ENCODE results near the gene DNAJC18.
A peak's percentile ranks its signal among the peaks of the same experiment; 100 is the strongest.

DNAJC18 gene

GRCh38 chr5:139383275-139383992 lies 55.9 kb downstream of the DNAJC18 start, which contains the start of gene SLC23A1:
Gene SLC23A1 (minus strand): TSS chr5:139383297. CDS start chr5:139383253, 44 bp downstream.
- Histone ChIP-seq H3K27ac (ENCODE audit: low read depth, low read length) (no peak within 1 kb of the TSS), H3K27me3 (ENCODE audit: control insufficient read depth in 1 of 2, insufficient read depth in 2 of 2, low read length in 2 of 2) (no peaks in the 10 kb centered on the region), H3K36me3 (ENCODE audit: control insufficient read depth in 1 of 2, insufficient read depth in 2 of 2, low read length in 2 of 2) (no peaks in the 10 kb centered on the region), H3K4me3 (ENCODE audit: low read depth in 1 of 2, low read length in 2 of 2) (peak within 1 kb of the TSS; percentile 5 to 70), H3K9me3 (ENCODE audit: control insufficient read depth in 1 of 2, low read length in 2 of 2) (no peaks in the 10 kb centered on the region), H3K9ac (ENCODE audit: low read depth in 1 of 2, low read length in 2 of 2) (peak within 1 kb of the TSS in 1 of 2 donors; percentile 48), H3K4me1 (ENCODE audit: control insufficient read depth in 1 of 2, insufficient read depth in 2 of 2, low read length in 2 of 2) (peaks cover 62 to 65% of the 10 kb centered on the region in 2 donors)

- Histone ChIP-seq H3K4me3 (ENCODE audit: low read depth in 1 of 2, low read length in 2 of 2) (peak overlapping the region in 1 of 2 donors; percentile 36), H3K4me1 (ENCODE audit: control insufficient read depth in 1 of 2, insufficient read depth in 2 of 2, low read length in 2 of 2) (peaks cover 57 to 62% of the 10 kb centered on the region in 2 donors), H3K36me3 (ENCODE audit: control insufficient read depth in 1 of 2, insufficient read depth in 2 of 2, low read length in 2 of 2) (peaks cover 0 to 3% of the 10 kb centered on the region in 2 donors), H3K9me3 (ENCODE audit: control insufficient read depth in 1 of 2, low read length in 2 of 2) (no peaks in the 10 kb centered on the region), H3K27ac (ENCODE audit: low read depth, low read length) (no peak overlapping the region), H3K9ac (ENCODE audit: low read depth in 1 of 2, low read length in 2 of 2) (peak overlapping the region in 1 of 2 donors; percentile 10), H3K27me3 (ENCODE audit: control insufficient read depth in 1 of 2, insufficient read depth in 2 of 2, low read length in 2 of 2) (no peaks in the 10 kb centered on the region)
Observed at GRCh38 chr5:139382807-139383206, 56.5 kb downstream of the DNAJC18 start.

GRCh38 chr5:139381837-139382761 lies 57.2 kb downstream of the DNAJC18 start:
- Histone ChIP-seq H3K4me3 (ENCODE audit: low read depth in 1 of 2, low read length in 2 of 2) (peak overlapping the region; percentile 5 to 36), H3K27ac (ENCODE audit: low read depth, low read length) (no peak overlapping the region), H3K9ac (ENCODE audit: low read depth in 1 of 2, low read length in 2 of 2) (peak overlapping the region in 1 of 2 donors; percentile 10), H3K4me1 (ENCODE audit: control insufficient read depth in 1 of 2, insufficient read depth in 2 of 2, low read length in 2 of 2) (peaks cover 51 to 57% of the 10 kb centered on the region in 2 donors), H3K36me3 (ENCODE audit: control insufficient read depth in 1 of 2, insufficient read depth in 2 of 2, low read length in 2 of 2) (peaks cover 0 to 7% of the 10 kb centered on the region in 2 donors), H3K9me3 (ENCODE audit: control insufficient read depth in 1 of 2, low read length in 2 of 2) (no peaks in the 10 kb centered on the region), H3K27me3 (ENCODE audit: control insufficient read depth in 1 of 2, insufficient read depth in 2 of 2, low read length in 2 of 2) (no peaks in the 10 kb centered on the region)

GRCh38 chr5:139379626-139380449 lies 59.5 kb downstream of the DNAJC18 start:
- Histone ChIP-seq H3K27me3 (ENCODE audit: control insufficient read depth in 1 of 2, insufficient read depth in 2 of 2, low read length in 2 of 2) (no peaks in the 10 kb centered on the region), H3K36me3 (ENCODE audit: control insufficient read depth in 1 of 2, insufficient read depth in 2 of 2, low read length in 2 of 2) (peaks cover 0 to 11% of the 10 kb centered on the region in 2 donors), H3K27ac (ENCODE audit: low read depth, low read length) (no peak overlapping the region), H3K4me3 (ENCODE audit: low read depth in 1 of 2, low read length in 2 of 2) (peak overlapping the region in 1 of 2 donors; percentile 21), H3K9ac (ENCODE audit: low read depth in 1 of 2, low read length in 2 of 2) (no peak overlapping the region), H3K4me1 (ENCODE audit: control insufficient read depth in 1 of 2, insufficient read depth in 2 of 2, low read length in 2 of 2) (peaks cover 43 to 46% of the 10 kb centered on the region in 2 donors), H3K9me3 (ENCODE audit: control insufficient read depth in 1 of 2, low read length in 2 of 2) (no peaks in the 10 kb centered on the region)

- Histone ChIP-seq H3K9ac (ENCODE audit: low read depth in 1 of 2, low read length in 2 of 2) (no peak overlapping the region), H3K27me3 (ENCODE audit: control insufficient read depth in 1 of 2, insufficient read depth in 2 of 2, low read length in 2 of 2) (no peaks in the 10 kb centered on the region), H3K4me1 (ENCODE audit: control insufficient read depth in 1 of 2, insufficient read depth in 2 of 2, low read length in 2 of 2) (peaks cover 36 to 38% of the 10 kb centered on the region in 2 donors), H3K27ac (ENCODE audit: low read depth, low read length) (no peak overlapping the region), H3K9me3 (ENCODE audit: control insufficient read depth in 1 of 2, low read length in 2 of 2) (no peaks in the 10 kb centered on the region), H3K4me3 (ENCODE audit: low read depth in 1 of 2, low read length in 2 of 2) (peak overlapping the region in 1 of 2 donors; percentile 21), H3K36me3 (ENCODE audit: control insufficient read depth in 1 of 2, insufficient read depth in 2 of 2, low read length in 2 of 2) (peaks cover 0 to 13% of the 10 kb centered on the region in 2 donors)
Observed at GRCh38 chr5:139378941-139379361, 60.4 kb downstream of the DNAJC18 start.

- peaks cover 36% of the 10 kb centered on the region in 2 donors for H3K4me1 ChIP-seq (ENCODE audit: control insufficient read depth in 1 of 2, insufficient read depth in 2 of 2, low read length in 2 of 2)
- H3K4me3 ChIP-seq (ENCODE audit: low read depth in 1 of 2, low read length in 2 of 2): no peak overlapping the region
- H3K9ac ChIP-seq (ENCODE audit: low read depth in 1 of 2, low read length in 2 of 2): no peak overlapping the region
- H3K27ac ChIP-seq (ENCODE audit: low read depth, low read length): no peak overlapping the region
- no peaks in the 10 kb centered on the region for H3K27me3 ChIP-seq (ENCODE audit: control insufficient read depth in 1 of 2, insufficient read depth in 2 of 2, low read length in 2 of 2)
- H3K36me3 ChIP-seq (ENCODE audit: control insufficient read depth in 1 of 2, insufficient read depth in 2 of 2, low read length in 2 of 2): peaks cover 0 to 13% of the 10 kb centered on the region in 2 donors
- no peaks in the 10 kb centered on the region for H3K9me3 ChIP-seq (ENCODE audit: control insufficient read depth in 1 of 2, low read length in 2 of 2)
Observed at GRCh38 chr5:139378101-139378825, 61.1 kb downstream of the DNAJC18 start.

GRCh38 chr5:139377226-139377625 lies 62.1 kb downstream of the DNAJC18 start:
- Histone ChIP-seq H3K9ac (ENCODE audit: low read depth in 1 of 2, low read length in 2 of 2) (no peak overlapping the region), H3K27ac (ENCODE audit: low read depth, low read length) (no peak overlapping the region), H3K36me3 (ENCODE audit: control insufficient read depth in 1 of 2, insufficient read depth in 2 of 2, low read length in 2 of 2) (peaks cover 0 to 13% of the 10 kb centered on the region in 2 donors), H3K4me1 (ENCODE audit: control insufficient read depth in 1 of 2, insufficient read depth in 2 of 2, low read length in 2 of 2) (peaks cover 30 to 31% of the 10 kb centered on the region in 2 donors), H3K27me3 (ENCODE audit: control insufficient read depth in 1 of 2, insufficient read depth in 2 of 2, low read length in 2 of 2) (no peaks in the 10 kb centered on the region), H3K4me3 (ENCODE audit: low read depth in 1 of 2, low read length in 2 of 2) (no peak overlapping the region), H3K9me3 (ENCODE audit: control insufficient read depth in 1 of 2, low read length in 2 of 2) (no peaks in the 10 kb centered on the region)

GRCh38 chr5:139376364-139376763 lies 63.0 kb downstream of the DNAJC18 start:
- no peaks in the 10 kb centered on the region for H3K27me3 ChIP-seq (ENCODE audit: control insufficient read depth in 1 of 2, insufficient read depth in 2 of 2, low read length in 2 of 2)
- no peak overlapping the region for H3K27ac ChIP-seq (ENCODE audit: low read depth, low read length)
- no peak overlapping the region for H3K4me3 ChIP-seq (ENCODE audit: low read depth in 1 of 2, low read length in 2 of 2)
- H3K4me1 ChIP-seq (ENCODE audit: control insufficient read depth in 1 of 2, insufficient read depth in 2 of 2, low read length in 2 of 2): peaks cover 25 to 27% of the 10 kb centered on the region in 2 donors
- peaks cover 0 to 22% of the 10 kb centered on the region in 2 donors for H3K36me3 ChIP-seq (ENCODE audit: control insufficient read depth in 1 of 2, insufficient read depth in 2 of 2, low read length in 2 of 2)
- H3K9ac ChIP-seq (ENCODE audit: low read depth in 1 of 2, low read length in 2 of 2): no peak overlapping the region
- no peaks in the 10 kb centered on the region for H3K9me3 ChIP-seq (ENCODE audit: control insufficient read depth in 1 of 2, low read length in 2 of 2)

GRCh38 chr5:139374909-139375308 lies 64.4 kb downstream of the DNAJC18 start:
- no peaks in the 10 kb centered on the region for H3K27me3 ChIP-seq (ENCODE audit: control insufficient read depth in 1 of 2, insufficient read depth in 2 of 2, low read length in 2 of 2)
- H3K9me3 ChIP-seq (ENCODE audit: control insufficient read depth in 1 of 2, low read length in 2 of 2): no peaks in the 10 kb centered on the region
- peaks cover 23 to 27% of the 10 kb centered on the region in 2 donors for H3K4me1 ChIP-seq (ENCODE audit: control insufficient read depth in 1 of 2, insufficient read depth in 2 of 2, low read length in 2 of 2)
- H3K36me3 ChIP-seq (ENCODE audit: control insufficient read depth in 1 of 2, insufficient read depth in 2 of 2, low read length in 2 of 2): peaks cover 0 to 27% of the 10 kb centered on the region in 2 donors
- no peak overlapping the region for H3K9ac ChIP-seq (ENCODE audit: low read depth in 1 of 2, low read length in 2 of 2)
- no peak overlapping the region for H3K27ac ChIP-seq (ENCODE audit: low read depth, low read length)
- H3K4me3 ChIP-seq (ENCODE audit: low read depth in 1 of 2, low read length in 2 of 2): no peak overlapping the region

Measured in duodenal mucosa (tissue), 2 donors.